HEK293 (cell line): ENCODE measurements around the gene NEGR1.

ENCODE experiments used
- CTCF ChIA-PET: fragments of 350-600 bp; formaldehyde crosslinking; extraction: SDS; loops from one replicate; lab custom pipeline; 2021; ENCODE audit warnings: antibody characterized with exemption; lab: Yijun Ruan, JAX
- POLR2A ChIA-PET: fragments of 300-600 bp; formaldehyde crosslinking; extraction: SDS; loops from one replicate; lab custom pipeline; 2020; ENCODE audit warnings: antibody characterized with exemption, inconsistent platforms; lab: Yijun Ruan, JAX
- H3K27ac ChIP-seq: fragments of 200-500 bp; sonication (Bioruptor generic); 2 replicates; pipeline ENCODE4 v1.5.1; 2014; ENCODE audit warnings: low read depth, low read length, control low read depth, inconsistent platforms; ENCODE audit errors: extremely low read depth
- H3K36me3 ChIP-seq, 2 experiments: fragments of 200-500 bp in 1 of 2; sonication (Bioruptor generic) in 1 of 2; 1 replicate in 1 of 2; 2 replicates in 1 of 2; pipeline ENCODE4 v1.5.1; 2014 to 2017; ENCODE audit warnings: inconsistent platforms in 2 of 2, low read length in 2 of 2; ENCODE audit not compliant: control insufficient read depth in 2 of 2, insufficient read depth in 1 of 2
- H3K4me1 ChIP-seq: fragments of 200-500 bp; sonication (Bioruptor generic); 2 replicates; pipeline ENCODE4 v1.5.1; 2014; ENCODE audit warnings: mild to moderate bottlenecking, low read length, inconsistent platforms; ENCODE audit not compliant: control insufficient read depth, insufficient read depth
- H3K4me3 ChIP-seq: 2 replicates; pipeline ENCODE4 v1.5.1; 2011; ENCODE audit warnings: low read depth, mild to moderate bottlenecking, control low read depth, low read length, moderate library complexity
- H3K9me3 ChIP-seq: fragments of 200-500 bp; sonication (Bioruptor generic); 2 replicates; pipeline ENCODE4 v1.5.1; 2014; ENCODE audit warnings: low read depth, low read length, inconsistent platforms; ENCODE audit not compliant: control insufficient read depth, insufficient read depth
- BCL11A ChIP-seq: fragments of 450-650 bp; formaldehyde crosslinking; IDR thresholded peaks from 2 replicates; pipeline ENCODE4 v1.5.1; 2016; ENCODE audit warnings: low read depth, missing biosample characterization, missing genetic modification characterization
- EGR2 ChIP-seq: fragments of 450-650 bp; formaldehyde crosslinking; IDR thresholded peaks from 2 replicates; pipeline ENCODE4 v1.5.1; 2016; ENCODE audit warnings: low read depth, missing biosample characterization, missing genetic modification characterization
- GLI2 ChIP-seq: fragments of 450-650 bp; formaldehyde crosslinking; IDR thresholded peaks from 2 replicates; pipeline ENCODE4; 2017; ENCODE audit warnings: missing biosample characterization, missing genetic modification characterization, low read depth, borderline replicate concordance
- HOXC10 ChIP-seq: sonication (generic); formaldehyde crosslinking; IDR thresholded peaks from 2 replicates; pipeline ENCODE4 v1.8.1; 2023; ENCODE audit warnings: mild to moderate bottlenecking, missing genetic modification reagents
- OSR2 ChIP-seq: fragments of 450-650 bp; formaldehyde crosslinking; IDR thresholded peaks from 2 replicates; pipeline ENCODE4 v1.5.1; 2016; ENCODE audit warnings: missing biosample characterization, missing genetic modification characterization
- OVOL3 ChIP-seq: fragments of 450-650 bp; formaldehyde crosslinking; IDR thresholded peaks from 2 replicates; pipeline ENCODE4 v1.5.1; 2016; ENCODE audit warnings: missing biosample characterization, missing genetic modification characterization
- PRDM4 ChIP-seq: fragments of 450-650 bp; formaldehyde crosslinking; IDR thresholded peaks from 2 replicates; pipeline ENCODE4 v1.5.1; 2017; ENCODE audit warnings: missing biosample characterization, missing genetic modification characterization
- SALL2 ChIP-seq: fragments of 450-650 bp; formaldehyde crosslinking; IDR thresholded peaks from 2 replicates; pipeline ENCODE4 v1.5.0; 2017; ENCODE audit warnings: missing biosample characterization, mild to moderate bottlenecking, missing genetic modification characterization, borderline replicate concordance
- ZBTB44 ChIP-seq: fragments of 450-650 bp; IDR thresholded peaks from 2 replicates; pipeline ENCODE4 v1.5.1; 2018; ENCODE audit warnings: missing biosample characterization, mild to moderate bottlenecking, missing genetic modification characterization
- ZBTB48 ChIP-seq: fragments of 450-650 bp; formaldehyde crosslinking; IDR thresholded peaks from 2 replicates; pipeline ENCODE4 v1.5.1; 2016; ENCODE audit warnings: missing biosample characterization, missing genetic modification characterization
- ZNF18 ChIP-seq: fragments of 450-650 bp; formaldehyde crosslinking; IDR thresholded peaks from 2 replicates; pipeline ENCODE4 v1.5.1; 2016; ENCODE audit warnings: missing biosample characterization, missing genetic modification characterization
- ZNF221 ChIP-seq: fragments of 450-650 bp; formaldehyde crosslinking; IDR thresholded peaks from 2 replicates; pipeline ENCODE4 v1.5.1; 2017; ENCODE audit warnings: missing biosample characterization, missing genetic modification characterization, borderline replicate concordance
- ZNF223 ChIP-seq: fragments of 450-650 bp; formaldehyde crosslinking; IDR thresholded peaks from 2 replicates; pipeline ENCODE4 v1.5.1; 2016; ENCODE audit warnings: missing biosample characterization, missing genetic modification characterization
- ZNF24 ChIP-seq: fragments of 450-650 bp; formaldehyde crosslinking; IDR thresholded peaks from 2 replicates; pipeline ENCODE4 v1.5.1; 2016; ENCODE audit warnings: missing biosample characterization, missing genetic modification characterization
- ZNF404 ChIP-seq: fragments of 450-650 bp; formaldehyde crosslinking; IDR thresholded peaks from 2 replicates; pipeline ENCODE4 v1.5.1; 2017; ENCODE audit warnings: missing biosample characterization, missing genetic modification characterization
- ZNF501 ChIP-seq: fragments of 450-650 bp; formaldehyde crosslinking; IDR thresholded peaks from 2 replicates; pipeline ENCODE4 v1.5.1; 2016; ENCODE audit warnings: missing biosample characterization, missing genetic modification characterization
- ZNF571 ChIP-seq: fragments of 450-650 bp; formaldehyde crosslinking; IDR thresholded peaks from 2 replicates; pipeline ENCODE4 v1.5.0; 2017; ENCODE audit warnings: missing biosample characterization, missing genetic modification characterization
- ZNF747 ChIP-seq: fragments of 450-650 bp; formaldehyde crosslinking; IDR thresholded peaks from 2 replicates; pipeline ENCODE4 v1.5.1; 2016; ENCODE audit warnings: missing biosample characterization, missing genetic modification characterization
- ZNF76 ChIP-seq: fragments of 450-650 bp; formaldehyde crosslinking; IDR thresholded peaks from 2 replicates; pipeline ENCODE4; 2016; ENCODE audit warnings: low read depth, missing biosample characterization, missing genetic modification characterization, borderline replicate concordance
- ZNF776 ChIP-seq: fragments of 450-650 bp; formaldehyde crosslinking; IDR thresholded peaks from 2 replicates; pipeline ENCODE4 v1.5.0; 2017; ENCODE audit warnings: missing biosample characterization, missing genetic modification characterization, borderline replicate concordance
- ZNF785 ChIP-seq: fragments of 450-650 bp; formaldehyde crosslinking; IDR thresholded peaks from 2 replicates; pipeline ENCODE4 v1.5.1; 2016; ENCODE audit warnings: missing biosample characterization, missing genetic modification characterization
- TF ChIP-seq, protein P1 (sequence below): fragments of 450-650 bp; formaldehyde crosslinking; IDR thresholded peaks from 2 replicates; pipeline ENCODE4 v1.5.1; 2016; ENCODE audit warnings: missing biosample characterization, missing genetic modification characterization
- TF ChIP-seq, protein P2 (sequence below): fragments of 450-650 bp; formaldehyde crosslinking; IDR thresholded peaks from 2 replicates; pipeline ENCODE4 v1.5.1; 2016; ENCODE audit warnings: missing biosample characterization, missing genetic modification characterization
- TF ChIP-seq, protein P3 (sequence below): fragments of 450-650 bp; formaldehyde crosslinking; IDR thresholded peaks from 2 replicates; pipeline ENCODE4 v1.5.1; 2016; ENCODE audit warnings: missing biosample characterization, missing genetic modification characterization

NEGR1 gene

DNA sequence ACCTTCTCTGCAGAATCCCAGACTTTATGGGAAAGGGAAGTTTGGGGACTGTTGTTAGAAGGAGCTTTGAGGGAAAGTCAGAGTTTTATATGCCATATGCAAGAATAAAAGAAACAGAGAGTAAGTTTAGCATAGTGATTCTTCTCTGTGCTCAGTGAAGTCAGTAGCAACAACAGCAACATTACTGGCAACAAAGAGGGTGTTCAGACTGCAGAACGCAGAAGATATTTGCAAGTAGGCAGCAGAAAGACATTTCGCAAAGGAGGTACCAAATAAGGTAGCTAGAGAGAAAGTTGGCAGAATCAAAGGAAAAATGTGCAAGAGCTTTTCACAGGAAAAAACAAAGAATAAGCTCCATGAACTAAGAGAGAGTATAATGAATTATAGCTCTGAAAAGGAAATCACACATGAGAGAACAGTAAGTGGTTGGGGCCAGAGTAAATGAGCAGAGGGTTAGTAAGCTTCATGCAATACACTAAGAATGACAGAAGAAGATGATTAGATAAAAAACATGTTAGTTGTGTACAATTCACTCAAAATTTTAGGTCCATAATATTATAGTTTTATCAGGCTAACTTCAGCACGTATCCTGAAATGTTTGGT is 98.1 kb downstream of the NEGR1 start:
- Histone ChIP-seq H3K27ac (no peak overlapping the region), H3K4me3 (no peak overlapping the region), H3K36me3 (no peaks in the 10 kb centered on the region), H3K9me3 (no peaks in the 10 kb centered on the region), H3K4me1 (no peaks in the 10 kb centered on the region)
- TF ChIP-seq EGR2 (no peak), OSR2 (no peak), HOXC10 (CRISPR knock-in tag) (no peak), GLI2 (no peak), ZNF776 (tag by site-specific recombination) (no peak), ZNF221 (tag by site-specific recombination) (no peak), ZNF501 (tag by site-specific recombination) (no peak), ZNF747 (tag by site-specific recombination) (no peak), ZNF18 (tag by site-specific recombination) (no peak), ZNF223 (tag by site-specific recombination) (no peak), SALL2 (no peak), PRDM4 (tag by site-specific recombination) (no peak), ZNF404 (no peak), ZNF24 (tag by site-specific recombination) (no peak), ZNF785 (no peak), ZBTB44 (tag by site-specific recombination) (no peak), ZBTB48 (tag by site-specific recombination) (no peak)
- TF ChIP-seq, protein P1, sequence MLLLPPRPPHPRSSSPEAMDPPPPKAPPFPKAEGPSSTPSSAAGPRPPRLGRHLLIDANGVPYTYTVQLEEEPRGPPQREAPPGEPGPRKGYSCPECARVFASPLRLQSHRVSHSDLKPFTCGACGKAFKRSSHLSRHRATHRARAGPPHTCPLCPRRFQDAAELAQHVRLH = no peak
- TF ChIP-seq, protein P2, sequence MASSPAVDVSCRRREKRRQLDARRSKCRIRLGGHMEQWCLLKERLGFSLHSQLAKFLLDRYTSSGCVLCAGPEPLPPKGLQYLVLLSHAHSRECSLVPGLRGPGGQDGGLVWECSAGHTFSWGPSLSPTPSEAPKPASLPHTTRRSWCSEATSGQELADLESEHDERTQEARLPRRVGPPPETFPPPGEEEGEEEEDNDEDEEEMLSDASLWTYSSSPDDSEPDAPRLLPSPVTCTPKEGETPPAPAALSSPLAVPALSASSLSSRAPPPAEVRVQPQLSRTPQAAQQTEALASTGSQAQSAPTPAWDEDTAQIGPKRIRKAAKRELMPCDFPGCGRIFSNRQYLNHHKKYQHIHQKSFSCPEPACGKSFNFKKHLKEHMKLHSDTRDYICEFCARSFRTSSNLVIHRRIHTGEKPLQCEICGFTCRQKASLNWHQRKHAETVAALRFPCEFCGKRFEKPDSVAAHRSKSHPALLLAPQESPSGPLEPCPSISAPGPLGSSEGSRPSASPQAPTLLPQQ (tag by site-specific recombination) = no peak
- POLR2A ChIA-PET = interaction anchor here (0.6 kb wide), 1 partner anchor 271 kb away, joined by 5 read pairs; no protein-coding TSS in a partner anchor
- CTCF ChIA-PET = no interaction called here

DNA sequence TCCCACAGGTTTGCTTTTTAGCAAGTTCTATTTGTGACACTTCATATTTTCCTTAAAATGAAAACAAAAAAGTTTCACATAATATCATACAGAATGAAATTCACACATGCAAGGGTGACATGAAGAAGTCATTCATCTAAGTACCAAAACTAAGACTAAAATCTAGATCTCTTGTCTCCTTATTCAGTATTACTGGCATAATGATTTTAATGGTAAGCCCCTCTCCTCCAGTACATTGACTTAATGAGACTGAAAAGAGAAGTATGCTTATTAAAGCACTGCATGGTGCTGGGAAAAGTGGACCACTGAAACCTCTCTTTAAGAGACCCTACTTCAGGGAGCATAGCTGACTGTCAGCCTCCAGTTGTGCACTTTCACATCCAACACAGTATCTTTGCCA is 99.5 kb downstream of the NEGR1 start:
- CTCF ChIA-PET = no interaction called here
- H3K4me3 ChIP-seq = no peak overlapping the region
- POLR2A ChIA-PET = no interaction called here
- no peaks in the 10 kb centered on the region for H3K9me3 ChIP-seq
- H3K36me3 ChIP-seq = no peaks in the 10 kb centered on the region
- no peaks in the 10 kb centered on the region for H3K4me1 ChIP-seq
- no peak overlapping the region for H3K27ac ChIP-seq
- no peak for TF ChIP-seq BCL11A (tag by site-specific recombination)
- no peak for TF ChIP-seq ZNF571 (tag by site-specific recombination)
- TF ChIP-seq ZBTB48 (tag by site-specific recombination) = no peak
- no peak for TF ChIP-seq OVOL3 (tag by site-specific recombination)
- TF ChIP-seq, protein P3, sequence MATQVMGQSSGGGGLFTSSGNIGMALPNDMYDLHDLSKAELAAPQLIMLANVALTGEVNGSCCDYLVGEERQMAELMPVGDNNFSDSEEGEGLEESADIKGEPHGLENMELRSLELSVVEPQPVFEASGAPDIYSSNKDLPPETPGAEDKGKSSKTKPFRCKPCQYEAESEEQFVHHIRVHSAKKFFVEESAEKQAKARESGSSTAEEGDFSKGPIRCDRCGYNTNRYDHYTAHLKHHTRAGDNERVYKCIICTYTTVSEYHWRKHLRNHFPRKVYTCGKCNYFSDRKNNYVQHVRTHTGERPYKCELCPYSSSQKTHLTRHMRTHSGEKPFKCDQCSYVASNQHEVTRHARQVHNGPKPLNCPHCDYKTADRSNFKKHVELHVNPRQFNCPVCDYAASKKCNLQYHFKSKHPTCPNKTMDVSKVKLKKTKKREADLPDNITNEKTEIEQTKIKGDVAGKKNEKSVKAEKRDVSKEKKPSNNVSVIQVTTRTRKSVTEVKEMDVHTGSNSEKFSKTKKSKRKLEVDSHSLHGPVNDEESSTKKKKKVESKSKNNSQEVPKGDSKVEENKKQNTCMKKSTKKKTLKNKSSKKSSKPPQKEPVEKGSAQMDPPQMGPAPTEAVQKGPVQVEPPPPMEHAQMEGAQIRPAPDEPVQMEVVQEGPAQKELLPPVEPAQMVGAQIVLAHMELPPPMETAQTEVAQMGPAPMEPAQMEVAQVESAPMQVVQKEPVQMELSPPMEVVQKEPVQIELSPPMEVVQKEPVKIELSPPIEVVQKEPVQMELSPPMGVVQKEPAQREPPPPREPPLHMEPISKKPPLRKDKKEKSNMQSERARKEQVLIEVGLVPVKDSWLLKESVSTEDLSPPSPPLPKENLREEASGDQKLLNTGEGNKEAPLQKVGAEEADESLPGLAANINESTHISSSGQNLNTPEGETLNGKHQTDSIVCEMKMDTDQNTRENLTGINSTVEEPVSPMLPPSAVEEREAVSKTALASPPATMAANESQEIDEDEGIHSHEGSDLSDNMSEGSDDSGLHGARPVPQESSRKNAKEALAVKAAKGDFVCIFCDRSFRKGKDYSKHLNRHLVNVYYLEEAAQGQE (tag by site-specific recombination) = no peak
- TF ChIP-seq ZNF76 = no peak
